Gastrocnemius medialis (tissue), 4 donors: ENCODE data around the gene RABEP2. TPM values are rescaled to one million over a fixed set of nuclear protein-coding genes. Genes with fewer than 3 reads are reported as not detected.

Source experiments
- ATAC-seq, 2 donors: fragments of 150-250 bp; one replicate each; pipeline ENCODE4 v1.9.1; 2016
- DNase-seq, 2 donors: peaks; one replicate each; pipeline ENCODE4 v3.0.0-alpha.2; 2019
- H3K27ac ChIP-seq, 4 donors: fragments of 200-600 bp; sonication (generic); 1 replicate in 1 of 4; 2 replicates in 3 of 4; pipeline ENCODE4 v1.5.1; 2016 to 2018; ENCODE audit warnings: mild to moderate bottlenecking in 2 of 4, moderate library complexity in 1 of 4
- H3K27me3 ChIP-seq, 3 donors: fragments of 200-600 bp; sonication (generic) in 2 of 3; 1 replicate in 1 of 3; 2 replicates in 2 of 3; pipeline versions ENCODE4 v1.5.1 to v1.6.0; 2016 to 2019; ENCODE audit warnings: mild to moderate bottlenecking in 1 of 3, moderate library complexity in 1 of 3
- H3K36me3 ChIP-seq, 2 donors: fragments of 200-600 bp; sonication (generic) in 1 of 2; one replicate each; pipeline ENCODE4 v1.5.1; 2017 to 2018
- H3K4me1 ChIP-seq, 2 donors: fragments of 200-600 bp; sonication (generic) in 1 of 2; one replicate each; pipeline ENCODE4 v1.5.1; 2016 to 2017; ENCODE audit warnings: mild to moderate bottlenecking in 2 of 2
- H3K4me3 ChIP-seq, 4 donors: fragments of 200-600 bp; sonication (generic) in 3 of 4; 1 replicate in 1 of 4; 2 replicates in 3 of 4; pipeline ENCODE4 v1.5.1; 2016 to 2019; ENCODE audit warnings: mild to moderate bottlenecking in 2 of 4
- H3K9me3 ChIP-seq, 3 donors: fragments of 200-600 bp; sonication (generic) in 2 of 3; 1 replicate in 1 of 3; 2 replicates in 2 of 3; pipeline ENCODE4 v1.5.1; 2016 to 2019
- CTCF ChIP-seq, 5 experiments: fragments of 450-650 bp in 3 of 5; fragments of 200-600 bp in 2 of 5; sonication (generic) in 2 of 5; IDR thresholded peaks in 4 of 5; conservative IDR thresholded peaks in 1 of 5; 1 replicate in 4 of 5; 2 replicates in 1 of 5; pipeline ENCODE4 v1.5.1; 2016 to 2019; ENCODE audit warnings: antibody characterized with exemption in 5 of 5, mild to moderate bottlenecking in 3 of 5, moderate library complexity in 3 of 5
- POLR2A ChIP-seq, 2 donors: fragments of 450-650 bp; IDR thresholded peaks; one replicate each; pipeline ENCODE4 v1.6.1; 2017; ENCODE audit warnings: antibody characterized with exemption in 2 of 2, mild to moderate bottlenecking in 2 of 2, moderate library complexity in 2 of 2
- in situ Hi-C, 4 donors: fragments of 200-750 bp; cut with MboI; loops; one replicate each; pipeline versions ENCODE4 v1.15.0 to v1.8.0; 2017; ENCODE audit warnings: low sequenced_read_pairs in 4 of 4
- intact Hi-C: fragments of 100-400 bp; cut with DNase I; formaldehyde crosslinking; loops from one replicate; pipeline ENCODE4 v1.15.1; 2023; ENCODE audit warnings: low total_unique reads
- total RNA-seq, 4 donors: library from RNA; depleted of rRNA; stranded (reverse); fragments of >200 nt; gene quantifications; one replicate each; pipeline versions ENCODE4 v1.1.0 to v1.2.3, GENCODE V29; 2016

Gene RABEP2
- total RNA-seq, 4 donors from 2014 or later = 2.9 to 13.9 (median 6.4) TPM

GRCh38 chr16:28863929-28864793 is 60.9 kb downstream of the RABEP2 start:
- peak in 1 of 2 donors; percentile 56 for DNase-seq
- intact Hi-C loops = loop anchor here (1.0 to 5.0 kb wide), 4 partner anchors 15 to 88 kb away; partner anchors contain the start of genes ATP2A1, ATXN2L, NFATC2IP and TUFM

GRCh38 chr16:28859326-28859725 is 65.7 kb downstream of the RABEP2 start:
- TF ChIP-seq POLR2A (IDR thresholded peaks at IDR 0.05) (no peak), CTCF (IDR thresholded peaks at IDR 0.05 in 4 of 5, conservative IDR thresholded peaks at IDR 0.05 in 1 of 5) (no peak)
- DNase-seq (no peak), ATAC-seq (no peak)
- no peaks in the 10 kb centered on the region for H3K27me3 ChIP-seq
- no peaks in the 10 kb centered on the region for H3K9me3 ChIP-seq
- peaks cover under 1 to 6% of the 10 kb centered on the region in 2 donors for H3K4me1 ChIP-seq
- no peak overlapping the region for H3K4me3 ChIP-seq
- in situ Hi-C loops = no loop called here
- no peaks in the 10 kb centered on the region for H3K36me3 ChIP-seq
- H3K27ac ChIP-seq = peak overlapping the region in 1 of 4 donors; percentile 16
- intact Hi-C loops = no loop called here

More at GRCh38 chr16:28863929-28864793, 60.9 kb downstream of the RABEP2 start:
- TF ChIP-seq CTCF (IDR thresholded peaks at IDR 0.05 in 4 of 5, conservative IDR thresholded peaks at IDR 0.05 in 1 of 5) = no peak
- no peak for TF ChIP-seq POLR2A (IDR thresholded peaks at IDR 0.05)
- H3K4me1 ChIP-seq = peaks cover 13 to 16% of the 10 kb centered on the region in 2 donors
- H3K9me3 ChIP-seq = no peaks in the 10 kb centered on the region
- peak overlapping the region; percentile 69 to 98 (median 88) for H3K4me3 ChIP-seq
- H3K36me3 ChIP-seq = peaks cover 0 to 27% of the 10 kb centered on the region in 2 donors
- peak overlapping the region; percentile 94 to 98 (median 96) for H3K27ac ChIP-seq
- ATAC-seq = peak; percentile 9 to 20
- H3K27me3 ChIP-seq = no peaks in the 10 kb centered on the region
- in situ Hi-C loops = loop anchor here in 2 of 4 donors (10.0 kb wide), 1 partner anchor 81 kb away; no protein-coding TSS in a partner anchor

GRCh38 chr16:28858421-28858820 is 66.6 kb downstream of the RABEP2 start:
- H3K4me3 ChIP-seq = no peak overlapping the region
- no peak for DNase-seq
- in situ Hi-C loops (no loop called here), intact Hi-C loops (no loop called here)
- no peaks in the 10 kb centered on the region for H3K36me3 ChIP-seq
- H3K9me3 ChIP-seq = no peaks in the 10 kb centered on the region
- no peak for ATAC-seq
- no peak for TF ChIP-seq CTCF (IDR thresholded peaks at IDR 0.05 in 4 of 5, conservative IDR thresholded peaks at IDR 0.05 in 1 of 5)
- H3K4me1 ChIP-seq = peaks cover 0 to 3% of the 10 kb centered on the region in 2 donors
- peak overlapping the region in 1 of 4 donors; percentile 16 for H3K27ac ChIP-seq
- H3K27me3 ChIP-seq = no peaks in the 10 kb centered on the region

Other genes with a start within 250 kb of the RABEP2 start
- 100 to 1,000 TPM; 146 to 363 (median 247) TPM for gene EIF3C, start 213.8 kb downstream of the RABEP2 start, total RNA-seq
- not detected for gene NPIPB9, start 173.5 kb downstream of the RABEP2 start, total RNA-seq
- 10 to 100 TPM; 24.0 to 68.6 (median 47.7) TPM for gene ATXN2L, start 102.2 kb downstream of the RABEP2 start, total RNA-seq
- 100 to 1,000 TPM; 140 to 196 (median 167) TPM for gene TUFM, start 78.9 kb downstream of the RABEP2 start, total RNA-seq
- gene SH2B1, start 61.4 kb downstream of the RABEP2 start, total RNA-seq = 10 to 100 TPM; 13.9 to 28.5 (median 20.6) TPM
- 100 to 1,000 TPM; 380 to 909 (median 764) TPM for gene ATP2A1, start 46.8 kb downstream of the RABEP2 start, total RNA-seq
- not detected for gene CD19, start 6.7 kb upstream of the RABEP2 start, total RNA-seq
- 10 to 100 TPM; 10.3 to 18.5 (median 14.2) TPM for gene NFATC2IP, start 25.7 kb upstream of the RABEP2 start, total RNA-seq
- 10 to 100 TPM; 12.7 to 26.0 (median 23.4) TPM for gene SPNS1, start 49.5 kb upstream of the RABEP2 start, total RNA-seq
- gene LAT, start 59.8 kb upstream of the RABEP2 start, total RNA-seq = under 1 TPM in 2 of 4 donors, not detected in 2; 0.31 to 0.49 TPM